SKM-1 treated with dmso at 0.1 percent for 144 hours (cell line): ENCODE measurements around the gene TCERG1L.
"Not testable (repeated sequence)": the region's sequence is repeated elsewhere in the genome, so short reads cannot be mapped to it uniquely, and the experiment has no call there.

Experiments used
- DNase-seq: peaks from one replicate; lab custom pipeline; 2025; ENCODE audit not compliant: unreplicated experiment; lab: John Stamatoyannopoulos, UW

The TCERG1L gene, protein sequence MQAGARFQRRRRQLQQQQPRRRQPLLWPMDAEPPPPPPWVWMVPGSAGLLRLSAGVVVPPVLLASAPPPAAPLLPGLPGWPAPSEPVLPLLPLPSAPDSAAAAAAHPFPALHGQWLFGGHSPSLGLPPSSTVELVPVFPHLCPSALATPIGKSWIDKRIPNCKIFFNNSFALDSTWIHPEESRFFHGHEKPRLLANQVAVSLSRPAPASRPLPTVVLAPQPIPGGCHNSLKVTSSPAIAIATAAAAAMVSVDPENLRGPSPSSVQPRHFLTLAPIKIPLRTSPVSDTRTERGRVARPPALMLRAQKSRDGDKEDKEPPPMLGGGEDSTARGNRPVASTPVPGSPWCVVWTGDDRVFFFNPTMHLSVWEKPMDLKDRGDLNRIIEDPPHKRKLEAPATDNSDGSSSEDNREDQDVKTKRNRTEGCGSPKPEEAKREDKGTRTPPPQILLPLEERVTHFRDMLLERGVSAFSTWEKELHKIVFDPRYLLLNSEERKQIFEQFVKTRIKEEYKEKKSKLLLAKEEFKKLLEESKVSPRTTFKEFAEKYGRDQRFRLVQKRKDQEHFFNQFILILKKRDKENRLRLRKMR

DNA sequence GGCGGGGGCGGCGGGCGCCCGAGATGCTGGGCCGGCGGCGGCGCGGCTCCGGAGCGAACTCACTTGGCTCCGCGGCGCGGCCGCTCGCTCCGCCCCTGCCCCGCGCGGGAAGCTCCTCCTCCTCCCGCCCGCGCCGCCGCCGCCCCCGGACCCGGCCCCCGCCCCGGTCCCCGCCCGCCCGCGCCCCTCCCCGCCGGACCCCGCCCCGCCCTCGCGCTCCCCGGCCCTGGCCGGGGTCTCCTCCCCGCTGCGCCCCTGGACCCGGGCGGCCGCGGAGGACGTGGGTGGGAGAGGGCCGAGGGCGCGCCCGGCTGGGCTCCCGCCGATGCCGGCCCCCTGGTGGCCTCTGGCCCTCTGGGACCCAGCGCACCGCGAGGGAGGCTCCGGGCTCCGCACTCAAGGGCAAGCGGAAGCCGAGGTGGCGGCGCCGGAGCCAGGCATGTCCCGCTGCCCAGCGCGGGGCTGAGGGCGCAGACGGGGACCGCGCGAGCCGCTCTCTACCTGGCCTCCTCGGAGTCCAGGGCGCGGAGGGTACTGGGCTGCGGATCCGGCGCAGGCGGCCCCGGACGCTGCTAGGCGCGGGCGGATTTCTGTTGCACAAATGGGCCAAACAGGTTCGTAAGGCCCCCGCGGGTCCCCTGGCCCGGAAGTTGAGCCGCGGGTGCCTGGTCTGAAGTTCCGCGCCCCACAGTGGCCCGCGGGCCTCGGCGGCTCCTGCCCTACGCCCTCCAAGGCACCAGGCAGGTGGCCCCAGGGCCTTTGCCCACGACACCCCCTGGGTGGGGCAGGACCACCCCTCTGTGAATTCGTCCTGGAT, at the start of gene TCERG1L:
Gene TCERG1L, minus strand, starts transcription at position 61 of the 817 bp plus-strand sequence. CDS start 86 bp downstream, outside the sequence.
- no peak for DNase-seq

DNA sequence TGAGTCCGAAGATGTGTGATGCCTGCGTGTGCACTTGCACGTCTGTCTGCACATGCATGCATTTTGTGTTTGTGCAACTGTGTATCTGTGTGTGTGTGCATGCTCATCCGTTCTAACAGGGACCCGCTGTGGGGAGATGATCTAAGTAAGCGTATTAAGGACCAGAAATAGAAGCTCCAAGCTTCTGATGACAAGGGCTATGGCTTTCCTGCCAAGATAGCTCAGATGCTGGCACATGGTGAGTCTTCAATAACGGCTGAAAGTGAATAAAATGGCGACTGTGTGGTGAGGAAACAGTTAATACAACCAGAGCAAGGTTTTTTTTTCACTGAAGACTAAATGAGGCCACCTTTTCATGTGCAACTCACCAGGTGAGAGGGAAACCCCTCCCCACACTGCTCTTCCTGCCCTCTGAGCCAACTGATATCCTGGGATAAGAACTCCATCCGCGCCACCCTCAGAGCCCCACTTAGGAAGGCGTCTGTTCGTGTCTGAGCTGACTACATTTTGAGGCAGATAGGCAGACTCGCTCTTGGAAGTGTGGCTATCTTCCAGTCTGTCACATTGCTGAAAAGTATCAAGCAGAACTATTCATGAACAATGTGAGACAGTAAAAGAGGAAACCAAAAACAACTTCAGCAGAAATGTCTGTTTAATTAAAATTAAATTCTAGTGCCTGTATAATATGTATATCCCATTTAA, 47.4 kb upstream of the TCERG1L start:
- DNase-seq: no peak

DNA sequence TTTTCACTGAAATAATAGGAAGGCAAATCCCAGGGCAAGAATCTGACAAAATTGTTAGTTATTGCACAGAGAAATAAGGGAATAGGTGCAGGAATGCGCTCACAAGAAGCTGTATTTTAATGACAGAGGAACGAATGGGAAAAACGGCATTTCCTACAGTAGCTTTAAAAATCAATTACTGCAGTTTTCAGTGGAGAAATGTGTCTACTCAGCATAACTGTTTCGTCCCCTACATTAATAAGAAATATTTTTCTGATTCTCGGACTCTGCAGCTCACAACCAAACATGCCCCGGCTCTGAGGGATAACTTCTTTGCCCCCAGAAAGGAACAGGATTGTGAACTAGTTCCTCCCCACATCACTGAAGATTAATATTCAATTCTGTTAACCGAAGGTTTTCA, 44.9 kb upstream of the TCERG1L start:
- DNase-seq: no peak

DNA sequence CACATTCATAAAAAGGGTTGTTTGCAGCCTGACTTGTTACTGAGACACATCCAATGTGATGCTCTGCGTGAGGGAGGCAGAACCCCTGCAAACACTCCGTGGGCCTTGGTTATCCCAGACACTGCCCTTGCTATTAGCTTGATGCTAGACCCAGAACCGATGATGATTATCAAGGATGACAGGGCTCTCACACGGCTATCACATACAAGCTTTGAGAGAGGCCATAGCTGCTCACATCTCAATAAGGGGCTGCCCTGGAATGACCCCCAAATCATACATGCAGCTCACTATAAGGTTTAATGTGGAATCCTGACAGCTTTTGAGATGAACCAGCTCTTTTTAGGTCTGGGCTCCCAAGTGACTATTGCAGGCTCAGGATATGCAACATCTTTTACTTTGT, 44.4 kb upstream of the TCERG1L start:
- DNase-seq: no peak

DNA sequence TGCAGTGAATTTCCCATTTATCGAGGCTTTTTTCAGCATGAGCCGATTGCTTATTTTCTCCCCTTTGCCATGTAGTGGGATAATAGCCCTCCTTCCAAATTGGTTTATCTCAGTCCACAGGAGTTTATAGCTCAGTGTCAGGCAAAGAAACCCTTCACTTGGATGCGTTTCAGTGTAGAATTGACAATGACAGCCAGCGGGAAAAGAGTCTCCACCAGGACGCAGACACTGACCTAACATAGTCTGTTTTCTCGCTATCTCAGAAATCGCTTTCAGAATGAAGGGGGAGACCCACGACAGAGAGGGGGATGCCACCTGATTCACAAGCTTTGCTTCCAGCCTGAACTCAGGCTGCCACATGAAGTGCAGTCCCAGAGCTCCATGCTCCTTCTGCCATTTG, 43.5 kb upstream of the TCERG1L start:
- DNase-seq: no peak

DNA sequence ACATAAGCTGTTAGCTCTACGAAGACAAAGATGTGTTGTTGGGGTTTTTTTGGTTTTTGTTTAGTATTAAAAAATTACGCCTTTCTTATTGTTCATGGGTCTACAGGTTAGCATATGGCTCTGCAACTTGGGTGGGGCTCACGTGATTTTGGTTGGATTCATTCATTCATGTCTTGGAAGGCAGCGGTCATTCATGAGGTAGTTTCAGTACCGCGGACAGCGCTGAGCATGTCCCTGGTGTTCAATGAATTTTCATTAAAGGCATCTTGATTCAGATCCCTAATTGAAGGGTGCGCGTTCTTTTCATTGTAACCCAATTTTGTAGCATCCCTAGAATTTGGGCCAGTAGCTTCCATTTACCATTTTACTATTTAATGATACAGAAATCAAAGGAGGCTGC, 42.9 kb upstream of the TCERG1L start:
- DNase-seq: no peak

DNA sequence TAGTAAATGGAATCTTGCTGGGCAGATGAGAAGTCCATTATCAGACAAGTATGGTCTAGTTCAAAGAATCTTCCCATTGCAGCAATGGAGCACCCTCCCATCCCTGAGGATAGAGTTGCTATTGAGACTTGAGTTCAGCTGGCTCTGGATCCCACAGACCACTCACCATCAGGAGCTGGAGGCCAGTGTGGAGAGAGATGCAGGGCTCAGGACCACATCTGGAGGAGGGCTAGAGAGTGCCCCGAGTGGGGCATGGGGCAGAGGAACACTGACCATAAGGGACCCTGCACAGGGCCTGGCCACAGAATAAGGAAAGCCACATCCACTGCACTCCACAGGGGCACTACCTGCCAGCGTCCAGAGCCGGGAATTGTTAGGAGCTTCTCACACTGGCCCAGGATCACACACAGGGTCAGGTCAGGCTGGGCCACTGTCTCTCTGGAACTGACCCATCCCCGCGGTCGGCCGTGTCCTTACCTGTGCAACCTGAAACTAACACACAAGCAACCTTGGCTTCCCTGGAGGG, 41.3 kb upstream of the TCERG1L start:
- no peak for DNase-seq

DNA sequence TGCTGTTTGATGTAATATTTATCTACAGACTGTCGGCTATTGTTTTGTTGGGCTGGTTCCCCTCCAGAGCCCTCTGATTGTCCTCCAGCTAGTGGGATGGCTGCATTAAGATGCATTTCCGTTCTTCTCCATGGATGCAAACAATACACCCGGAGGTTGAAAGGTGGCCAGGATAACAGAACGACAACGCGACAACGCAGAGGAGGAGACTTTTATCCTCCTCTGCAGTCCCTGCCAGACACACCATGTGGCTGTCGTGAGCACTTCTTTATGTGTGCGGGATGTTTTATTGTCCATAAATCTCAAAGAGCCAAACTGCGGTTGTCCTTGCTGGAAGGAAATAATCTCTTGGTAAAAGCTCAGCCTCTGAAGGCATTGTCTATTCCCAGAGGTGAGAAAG, 39.1 kb upstream of the TCERG1L start:
- DNase-seq: no peak

DNA sequence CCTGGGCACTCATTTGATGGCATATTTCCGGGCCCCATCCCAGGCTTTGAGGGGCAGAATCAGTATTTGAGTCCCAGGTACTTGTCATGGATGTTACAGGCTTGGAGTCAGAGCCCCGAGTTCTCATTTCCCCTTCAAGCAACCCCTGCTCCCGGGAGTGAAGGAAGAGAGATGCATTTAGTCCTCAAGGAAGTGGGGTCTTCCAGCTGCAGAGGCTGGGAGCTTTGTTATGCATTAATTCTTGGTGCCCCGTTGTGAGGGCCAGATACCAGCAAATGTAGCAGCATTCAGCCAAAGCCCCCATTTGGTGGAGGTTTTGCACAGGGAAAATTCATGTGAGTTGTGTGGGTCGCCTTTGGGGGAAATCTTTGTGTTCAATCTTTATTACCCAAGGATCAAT, 38.7 kb upstream of the TCERG1L start:
- DNase-seq: no peak

DNA sequence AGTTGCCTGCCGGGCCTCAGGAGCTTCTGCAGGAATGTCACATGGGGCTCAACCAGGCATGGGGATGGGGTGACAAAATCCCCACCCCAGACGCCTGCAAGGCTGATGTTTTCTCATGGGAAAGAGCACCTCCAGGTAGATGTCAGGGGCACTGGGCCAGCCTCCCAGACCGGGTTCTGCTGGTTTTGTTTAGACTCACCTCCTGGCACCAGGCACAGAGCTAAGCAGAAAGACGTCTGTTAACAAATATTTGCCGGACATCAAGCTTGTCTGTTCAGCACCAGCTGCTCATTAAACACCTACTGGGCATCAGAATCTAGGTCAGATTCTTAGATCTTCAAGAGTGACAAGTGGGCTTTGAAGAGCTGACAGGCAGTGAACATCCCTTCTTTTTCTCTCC, 34.9 kb upstream of the TCERG1L start:
- no peak for DNase-seq

DNA sequence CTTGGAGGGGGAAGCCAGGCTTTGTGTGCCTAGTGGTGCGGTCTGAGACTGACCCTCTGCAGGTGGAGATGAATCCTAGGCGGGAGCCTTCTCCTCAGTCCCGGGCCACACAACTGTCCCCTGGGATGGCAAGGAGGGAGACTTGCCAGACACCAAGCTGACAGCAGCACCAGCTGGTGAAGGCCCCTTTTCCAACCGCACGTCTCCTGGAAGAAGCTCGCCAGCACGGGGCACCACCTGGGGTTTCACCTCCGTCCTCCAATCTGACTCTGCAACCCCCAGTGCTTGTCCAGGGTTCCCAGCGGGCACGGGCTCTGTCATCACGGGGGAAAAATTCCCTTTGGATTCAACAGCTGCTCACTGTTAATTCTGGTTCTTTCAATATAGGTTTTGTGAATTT, 34.2 kb upstream of the TCERG1L start:
- no peak for DNase-seq

DNA sequence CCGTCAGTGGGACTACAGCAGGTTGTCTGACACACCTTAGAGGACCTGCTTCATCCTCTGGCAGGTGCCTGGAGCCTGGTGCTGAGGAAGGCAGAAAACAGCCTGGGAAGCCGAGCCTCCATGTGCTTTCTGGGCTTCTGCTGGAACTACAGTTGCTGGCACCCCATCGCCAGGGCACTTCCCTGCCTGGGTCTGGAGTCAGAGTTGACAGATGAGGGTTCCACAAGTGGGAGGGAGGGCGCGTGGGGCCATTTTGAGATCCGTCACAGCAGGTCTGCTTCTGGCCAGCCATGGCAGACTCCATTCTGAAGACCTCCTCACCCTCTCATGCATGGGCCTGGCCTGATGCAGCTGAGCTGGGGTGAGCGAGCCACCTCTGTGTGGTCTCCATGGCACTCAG, 33.2 kb upstream of the TCERG1L start:
- DNase-seq: no peak

DNA sequence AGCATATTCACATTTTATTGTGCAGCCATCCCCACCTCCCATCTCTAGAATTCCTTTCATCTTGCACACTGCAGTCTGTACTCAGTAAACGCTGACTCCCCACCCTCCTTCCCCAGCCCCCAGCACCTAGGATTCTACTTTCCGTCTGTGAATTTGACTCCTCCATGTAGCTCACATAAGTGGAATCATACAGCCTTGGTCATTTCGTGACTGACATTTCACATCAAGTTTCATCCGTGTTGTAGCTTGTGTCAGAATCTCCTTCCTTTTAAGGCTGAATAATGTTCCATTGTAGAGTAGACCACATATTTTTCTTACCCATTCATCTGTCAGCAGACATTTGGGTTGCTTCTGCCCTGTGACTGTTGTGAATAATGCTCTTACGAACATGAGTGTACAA, 26.2 kb upstream of the TCERG1L start:
- DNase-seq: no peak

DNA sequence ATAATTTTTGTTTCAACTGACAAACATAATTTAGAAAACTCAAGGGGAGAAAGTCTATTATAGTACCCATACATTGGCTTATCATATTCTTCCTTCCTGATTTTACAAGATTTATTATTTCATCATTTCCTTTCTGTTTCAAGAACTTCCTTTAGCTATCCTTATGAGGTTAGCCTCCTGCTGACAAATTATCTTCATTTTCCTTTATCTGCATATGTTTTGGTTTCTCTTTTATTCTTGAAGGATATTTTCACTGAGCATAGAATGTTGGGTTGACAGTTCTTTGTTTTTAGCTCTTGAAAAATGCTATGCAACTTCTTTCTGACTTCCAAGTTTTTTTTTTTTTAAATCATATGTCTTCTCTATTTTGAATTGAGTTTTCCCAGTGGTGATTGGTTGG, 21.3 kb upstream of the TCERG1L start:
- no peak for DNase-seq

DNA sequence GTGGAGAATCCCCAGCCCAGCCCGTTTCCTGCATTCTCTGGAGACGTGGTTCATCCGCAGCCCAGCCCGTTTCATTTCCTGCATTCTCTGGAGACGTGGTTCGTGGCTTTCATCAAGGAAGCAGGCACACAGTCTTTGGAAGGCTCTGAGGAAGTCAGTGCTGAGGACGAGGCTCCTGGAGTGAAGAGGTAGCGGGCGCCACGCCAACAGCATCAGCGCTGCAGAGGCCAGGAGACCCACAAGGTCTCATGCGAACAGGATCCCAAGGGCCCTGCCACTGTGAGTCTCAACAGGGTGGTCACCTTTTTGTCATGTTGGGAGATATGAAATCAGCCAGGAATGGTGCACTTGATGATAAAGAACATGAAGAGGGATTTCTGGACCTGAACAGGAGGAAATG, 12.4 kb upstream of the TCERG1L start:
- no peak for DNase-seq

DNA sequence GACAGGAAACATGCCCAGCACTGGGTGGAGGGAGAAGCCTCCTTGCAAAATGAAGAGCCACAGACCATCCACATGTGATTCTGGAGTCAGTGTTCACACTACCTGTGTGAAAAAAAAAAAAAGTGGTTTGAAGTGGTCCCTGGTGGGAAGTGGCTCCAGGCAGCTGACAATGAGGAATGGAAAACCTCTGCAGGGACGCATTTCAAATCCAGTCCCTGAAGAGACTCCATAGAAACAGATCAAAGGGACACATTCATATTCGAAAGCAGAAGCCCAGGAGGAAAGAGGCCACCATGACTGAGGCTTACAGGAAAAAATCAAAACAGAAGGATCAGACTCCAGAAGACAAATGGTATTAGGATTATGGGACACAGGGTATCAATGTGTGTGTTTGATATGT, 11.5 kb upstream of the TCERG1L start:
- no peak for DNase-seq

DNA sequence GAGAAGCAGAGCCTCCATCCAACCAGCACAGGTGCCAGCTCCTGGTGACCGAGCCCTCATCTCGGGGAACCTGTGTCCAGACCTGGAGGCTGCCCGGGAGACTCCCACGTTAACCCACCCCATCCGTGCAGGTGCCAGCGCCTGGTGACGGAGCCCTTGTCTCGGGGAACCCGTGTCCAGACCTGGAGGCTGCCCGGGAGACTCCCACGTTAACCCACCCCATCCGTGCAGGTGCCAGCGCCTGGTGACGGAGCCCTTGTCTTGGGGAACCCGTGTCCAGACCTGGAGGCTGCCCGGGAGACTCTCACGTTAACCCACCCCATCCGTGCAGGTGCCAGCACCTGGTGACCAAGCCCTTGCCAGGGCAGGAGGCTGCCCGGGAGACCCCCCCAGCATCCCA, 11.1 kb upstream of the TCERG1L start:
- not testable (repeated sequence) for DNase-seq

DNA sequence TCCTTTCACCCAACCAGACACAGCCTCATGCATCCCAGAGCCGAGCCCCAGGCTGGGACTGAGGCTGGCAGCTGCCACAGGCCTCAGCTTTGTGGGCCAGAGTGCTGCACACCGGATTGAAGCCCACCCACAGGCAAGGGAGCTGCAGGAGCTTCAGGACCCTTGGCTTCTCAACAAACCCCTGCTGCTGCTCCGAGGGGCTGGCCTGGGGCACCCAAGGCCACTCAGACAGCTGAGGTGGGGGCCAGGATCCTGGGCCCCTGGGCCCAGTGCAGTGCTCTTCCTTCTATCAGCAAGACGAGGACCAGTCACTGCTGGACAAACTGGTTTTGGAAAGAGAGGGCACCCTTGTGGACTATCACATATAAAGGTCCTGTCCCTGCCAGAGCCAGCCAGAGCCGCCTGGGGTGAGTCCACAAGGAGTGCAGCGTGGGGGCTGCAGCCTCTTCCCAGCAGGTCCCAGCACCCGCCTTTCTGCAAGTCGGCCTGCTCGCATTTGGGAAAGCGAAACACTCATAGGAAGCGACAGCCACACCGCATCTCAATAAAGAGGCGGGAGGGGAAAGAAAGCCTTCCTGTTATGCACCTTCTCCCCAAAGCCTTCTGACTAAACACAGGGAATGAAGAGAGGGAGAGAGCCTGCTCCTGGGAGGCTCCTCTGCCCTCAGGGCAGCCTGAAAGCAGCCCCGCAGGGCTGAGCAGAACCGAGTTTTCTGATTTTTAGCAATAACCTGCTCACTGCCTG, 9.5 kb upstream of the TCERG1L start:
- no peak for DNase-seq

DNA sequence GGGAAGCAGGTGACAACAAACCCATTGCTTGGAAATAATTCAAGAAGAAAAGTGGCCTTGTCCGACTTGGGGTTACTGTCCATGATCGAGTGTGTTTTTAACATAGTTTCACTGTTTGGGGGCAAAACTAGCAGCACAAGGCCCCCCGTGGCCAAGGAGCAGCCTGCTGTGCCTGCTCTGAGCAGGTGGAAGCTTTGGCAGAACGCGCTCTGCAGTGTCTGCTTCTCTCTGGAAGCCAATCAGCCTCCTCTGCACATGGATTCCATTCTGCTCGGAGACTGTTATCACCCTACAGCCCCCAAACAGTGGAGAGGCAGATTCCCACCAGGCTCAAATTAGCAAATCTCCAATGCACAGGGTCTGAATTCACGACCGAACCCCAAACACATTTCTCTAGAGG, 7.3 kb upstream of the TCERG1L start:
- DNase-seq: no peak

DNA sequence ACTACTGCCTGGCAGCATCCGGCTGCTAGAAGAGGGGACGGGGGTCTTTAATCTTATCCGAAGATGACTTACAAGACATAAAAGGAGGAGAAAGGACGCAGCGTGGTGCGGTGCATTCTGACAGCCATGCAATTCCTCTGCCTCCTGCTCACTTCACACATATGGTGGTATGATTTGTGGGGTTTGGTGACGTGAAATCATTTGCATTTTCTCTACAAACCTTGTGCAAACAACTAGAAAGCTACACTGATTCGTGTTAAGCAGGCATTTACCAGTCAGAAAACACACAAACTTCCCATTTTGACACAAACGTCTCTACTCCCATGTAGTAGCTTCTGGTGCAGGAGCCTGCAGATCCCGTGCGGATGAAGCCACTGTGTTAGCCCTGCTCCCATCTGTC, 6.8 kb upstream of the TCERG1L start:
- DNase-seq: no peak
